Measurements from ENCODE around the gene ZBTB32. TPM values are rescaled to one million over a fixed set of nuclear protein-coding genes. Genes with fewer than 3 reads are reported as not detected.

ZBTB32 gene
- total RNA-seq, 1 experiment from 2014 or later, result not detected

DNA sequence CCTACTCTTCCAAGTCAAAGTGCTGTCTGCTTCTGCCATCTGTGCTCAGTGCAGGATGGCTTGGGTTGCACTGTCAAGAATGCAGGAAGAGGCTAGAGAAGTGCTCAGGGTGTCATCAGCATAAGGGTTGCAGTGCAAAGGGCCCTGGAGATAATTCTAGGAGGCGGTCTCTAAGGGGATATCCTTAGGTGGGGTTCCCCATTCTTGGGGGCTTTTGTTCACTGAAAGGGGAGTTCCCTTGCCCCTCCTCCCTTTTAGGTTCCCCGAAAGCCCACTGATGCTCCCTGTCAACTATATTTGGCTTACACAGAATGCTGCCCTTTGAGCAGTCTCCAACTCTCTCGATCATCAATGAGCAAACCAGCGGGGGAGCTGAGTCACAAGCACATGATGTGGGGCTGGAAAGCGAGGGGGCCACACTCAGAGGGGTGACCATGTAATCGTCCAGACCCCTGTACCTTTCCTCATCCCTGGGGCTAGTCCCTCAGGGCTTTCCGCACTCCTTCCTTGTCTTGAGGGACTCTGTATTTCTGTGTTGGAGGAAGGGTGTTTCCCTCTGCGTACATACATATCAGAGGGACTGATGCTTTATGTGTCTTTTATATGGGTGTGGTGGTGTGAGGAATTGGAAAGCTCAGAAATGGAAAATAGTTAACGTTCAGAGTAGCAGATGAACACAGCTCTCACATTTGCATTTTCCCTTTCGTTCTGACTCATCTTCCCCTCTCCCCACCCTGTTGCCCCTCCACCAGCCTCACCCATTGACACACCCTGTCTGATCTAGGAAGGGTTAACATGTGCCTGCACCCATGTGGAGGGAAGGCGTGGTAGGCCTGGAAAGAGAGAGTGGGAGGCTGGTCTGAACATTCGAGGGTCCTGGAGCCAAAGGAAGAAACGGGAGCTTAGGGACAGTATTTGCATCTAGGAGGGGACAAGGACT is 6.7 kb downstream of the ZBTB32 start:
- intact Hi-C loops (cut with micrococcal nuclease; ENCODE audit: unreplicated experiment), result loop anchor here (10.0 kb wide), 1 partner anchor 156 kb away; no protein-coding TSS in a partner anchor
- no peaks in the 10 kb centered on the region for H3K9me3 ChIP-seq (ENCODE audit: control insufficient read depth, insufficient read depth, low read depth, low read length)
- ChIA-PET POLR2A (no interaction called here), CTCF (interaction anchor here (0.6 kb wide), 1 partner anchor 215 kb away, joined by 7 read pairs; no protein-coding TSS in a partner anchor)
- no peaks in the 10 kb centered on the region for H3K27me3 ChIP-seq (ENCODE audit: control insufficient read depth, insufficient read depth, low read length)
- TF ChIP-seq TCF7L2 (IDR thresholded peaks at IDR 0.05; ENCODE audit: low read depth, low read length) (no peak), POLR2AphosphoS5 (IDR thresholded peaks at IDR 0.05; ENCODE audit: low read depth, low read length) (no peak), SIN3A (IDR thresholded peaks at IDR 0.05; ENCODE audit: borderline replicate concordance, insufficient read depth, low read depth, low read length) (no peak)
- TF ChIP-seq, protein P1, sequence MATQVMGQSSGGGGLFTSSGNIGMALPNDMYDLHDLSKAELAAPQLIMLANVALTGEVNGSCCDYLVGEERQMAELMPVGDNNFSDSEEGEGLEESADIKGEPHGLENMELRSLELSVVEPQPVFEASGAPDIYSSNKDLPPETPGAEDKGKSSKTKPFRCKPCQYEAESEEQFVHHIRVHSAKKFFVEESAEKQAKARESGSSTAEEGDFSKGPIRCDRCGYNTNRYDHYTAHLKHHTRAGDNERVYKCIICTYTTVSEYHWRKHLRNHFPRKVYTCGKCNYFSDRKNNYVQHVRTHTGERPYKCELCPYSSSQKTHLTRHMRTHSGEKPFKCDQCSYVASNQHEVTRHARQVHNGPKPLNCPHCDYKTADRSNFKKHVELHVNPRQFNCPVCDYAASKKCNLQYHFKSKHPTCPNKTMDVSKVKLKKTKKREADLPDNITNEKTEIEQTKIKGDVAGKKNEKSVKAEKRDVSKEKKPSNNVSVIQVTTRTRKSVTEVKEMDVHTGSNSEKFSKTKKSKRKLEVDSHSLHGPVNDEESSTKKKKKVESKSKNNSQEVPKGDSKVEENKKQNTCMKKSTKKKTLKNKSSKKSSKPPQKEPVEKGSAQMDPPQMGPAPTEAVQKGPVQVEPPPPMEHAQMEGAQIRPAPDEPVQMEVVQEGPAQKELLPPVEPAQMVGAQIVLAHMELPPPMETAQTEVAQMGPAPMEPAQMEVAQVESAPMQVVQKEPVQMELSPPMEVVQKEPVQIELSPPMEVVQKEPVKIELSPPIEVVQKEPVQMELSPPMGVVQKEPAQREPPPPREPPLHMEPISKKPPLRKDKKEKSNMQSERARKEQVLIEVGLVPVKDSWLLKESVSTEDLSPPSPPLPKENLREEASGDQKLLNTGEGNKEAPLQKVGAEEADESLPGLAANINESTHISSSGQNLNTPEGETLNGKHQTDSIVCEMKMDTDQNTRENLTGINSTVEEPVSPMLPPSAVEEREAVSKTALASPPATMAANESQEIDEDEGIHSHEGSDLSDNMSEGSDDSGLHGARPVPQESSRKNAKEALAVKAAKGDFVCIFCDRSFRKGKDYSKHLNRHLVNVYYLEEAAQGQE (IDR thresholded peaks at IDR 0.05; ENCODE audit: insufficient read depth in 1 of 2, low read depth in 2 of 2, low read length in 1 of 2), result no peak
- TF ChIP-seq, protein P2, sequence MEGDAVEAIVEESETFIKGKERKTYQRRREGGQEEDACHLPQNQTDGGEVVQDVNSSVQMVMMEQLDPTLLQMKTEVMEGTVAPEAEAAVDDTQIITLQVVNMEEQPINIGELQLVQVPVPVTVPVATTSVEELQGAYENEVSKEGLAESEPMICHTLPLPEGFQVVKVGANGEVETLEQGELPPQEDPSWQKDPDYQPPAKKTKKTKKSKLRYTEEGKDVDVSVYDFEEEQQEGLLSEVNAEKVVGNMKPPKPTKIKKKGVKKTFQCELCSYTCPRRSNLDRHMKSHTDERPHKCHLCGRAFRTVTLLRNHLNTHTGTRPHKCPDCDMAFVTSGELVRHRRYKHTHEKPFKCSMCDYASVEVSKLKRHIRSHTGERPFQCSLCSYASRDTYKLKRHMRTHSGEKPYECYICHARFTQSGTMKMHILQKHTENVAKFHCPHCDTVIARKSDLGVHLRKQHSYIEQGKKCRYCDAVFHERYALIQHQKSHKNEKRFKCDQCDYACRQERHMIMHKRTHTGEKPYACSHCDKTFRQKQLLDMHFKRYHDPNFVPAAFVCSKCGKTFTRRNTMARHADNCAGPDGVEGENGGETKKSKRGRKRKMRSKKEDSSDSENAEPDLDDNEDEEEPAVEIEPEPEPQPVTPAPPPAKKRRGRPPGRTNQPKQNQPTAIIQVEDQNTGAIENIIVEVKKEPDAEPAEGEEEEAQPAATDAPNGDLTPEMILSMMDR (IDR thresholded peaks at IDR 0.05), result no peak
- DNase-seq (ENCODE audit: low read depth, low spot score), result no peak
- ATAC-seq, result no peak
- no TSS peak for BruUV-seq (replicated peaks)
- H3K4me3 ChIP-seq (ENCODE audit: low read depth in 2 of 2, low read length in 2 of 2), result no peak overlapping the region
- H3K36me3 ChIP-seq (ENCODE audit: control insufficient read depth, insufficient read depth, low read length), result no peaks in the 10 kb centered on the region
- no peak overlapping the region for H3K27ac ChIP-seq (ENCODE audit: low read length)
- H3K4me1 ChIP-seq (ENCODE audit: control insufficient read depth, insufficient read depth, low read length), result peaks cover 9% of the 10 kb centered on the region
- in situ Hi-C loops (cut with HindIII; ENCODE audit: low pct_unique_long_range_greater_than_20kb, low sequenced_read_pairs), result no loop called here

DNA sequence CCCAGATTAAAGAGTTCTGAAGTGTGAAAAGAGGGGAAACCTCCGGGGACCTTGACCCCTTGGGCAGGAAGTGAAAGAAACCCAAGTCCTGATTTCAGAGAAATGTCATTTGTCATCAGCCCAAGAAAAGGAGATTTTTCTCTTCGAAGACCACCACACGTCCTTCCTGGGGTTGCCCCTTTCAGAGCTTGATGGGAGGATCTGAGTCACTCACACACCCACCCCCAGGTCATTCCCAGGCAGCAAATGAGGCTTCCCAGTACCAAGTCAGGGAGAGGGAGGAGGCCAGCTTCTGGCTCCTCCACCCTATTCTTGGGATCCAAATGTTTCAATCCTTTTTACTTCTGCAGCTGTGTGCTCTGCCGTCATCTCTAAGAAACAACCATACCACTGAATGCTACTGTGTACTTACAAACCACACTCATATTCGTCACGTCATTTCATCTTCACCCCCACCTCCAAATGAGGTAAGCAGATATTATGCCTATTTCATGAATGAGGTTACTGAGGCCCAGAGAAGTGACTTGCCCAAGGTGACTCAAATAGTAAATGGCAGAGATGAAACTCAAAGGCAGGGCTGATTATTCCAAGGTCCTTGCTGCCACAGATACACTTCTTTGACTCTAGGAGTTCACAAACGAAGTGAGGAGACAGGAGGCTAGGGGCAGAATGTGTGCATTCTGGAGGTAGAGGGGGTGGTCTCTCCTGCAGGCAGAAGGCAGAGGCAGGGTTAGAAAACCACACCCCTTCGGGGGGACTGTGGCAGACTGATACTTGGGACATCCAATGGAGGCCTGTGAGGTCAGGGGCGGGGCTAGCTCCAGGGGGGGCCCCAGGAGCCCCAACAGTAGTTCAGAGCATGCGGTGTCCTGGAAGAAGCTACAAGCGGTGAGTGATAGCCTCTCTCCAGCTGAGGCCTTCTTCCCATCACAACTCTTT is 8.5 kb downstream of the ZBTB32 start:
- in situ Hi-C loops (cut with HindIII; ENCODE audit: low pct_unique_long_range_greater_than_20kb, low sequenced_read_pairs), result no loop called here
- H3K36me3 ChIP-seq (ENCODE audit: control insufficient read depth, insufficient read depth, low read length), result no peaks in the 10 kb centered on the region; the same call in 1 of the 2 replicates
- no peaks in the 10 kb centered on the region for H3K27me3 ChIP-seq (ENCODE audit: control insufficient read depth, insufficient read depth, low read length)
- TF ChIP-seq POLR2AphosphoS5 (IDR thresholded peaks at IDR 0.05; ENCODE audit: low read depth, low read length) (no peak), TCF7L2 (IDR thresholded peaks at IDR 0.05; ENCODE audit: low read depth, low read length) (no peak), SIN3A (IDR thresholded peaks at IDR 0.05; ENCODE audit: borderline replicate concordance, insufficient read depth, low read depth, low read length) (no peak)
- TF ChIP-seq, protein P2 (IDR thresholded peaks at IDR 0.05), result no peak
- TF ChIP-seq, protein P1 (IDR thresholded peaks at IDR 0.05; ENCODE audit: insufficient read depth in 1 of 2, low read depth in 2 of 2, low read length in 1 of 2), result no peak
- DNase-seq (ENCODE audit: low read depth, low spot score) (no peak), ATAC-seq (no peak)
- no peaks in the 10 kb centered on the region for H3K9me3 ChIP-seq (ENCODE audit: control insufficient read depth, insufficient read depth, low read depth, low read length)
- ChIA-PET POLR2A (interaction anchor here (0.6 kb wide), 1 partner anchor 11 kb away, joined by 7 read pairs; no protein-coding TSS in a partner anchor), CTCF (interaction anchor here (0.7 kb wide), 1 partner anchor 187 kb away, joined by 3 read pairs; no protein-coding TSS in a partner anchor)
- H3K4me3 ChIP-seq (ENCODE audit: low read depth in 2 of 2, low read length in 2 of 2), result no peak overlapping the region
- H3K4me1 ChIP-seq (ENCODE audit: control insufficient read depth, insufficient read depth, low read length), result peaks cover 12% of the 10 kb centered on the region
- BruUV-seq (replicated peaks), result no TSS peak
- no peak overlapping the region for H3K27ac ChIP-seq (ENCODE audit: low read length)
- intact Hi-C loops (cut with micrococcal nuclease; ENCODE audit: unreplicated experiment), result loop anchor here (10.0 kb wide), 1 partner anchor 158 kb away; no protein-coding TSS in a partner anchor
